NCI-H82 (cell line): ENCODE measurements around the gene DDX21.
"Not testable (repeated sequence)": the region's sequence is repeated elsewhere in the genome, so short reads cannot be mapped to it uniquely, and the experiment has no call there.

ENCODE experiments used
- DNase-seq: peaks from one replicate; lab custom pipeline; 2025; lab: John Stamatoyannopoulos, UW

The DDX21 gene

GRCh38 chr10:68955832-68956532 is at the start of gene DDX21:
DDX21 (plus strand) TSS chr10:68956170; CDS start chr10:68956226, 56 bp downstream.
- peak; percentile 93 for DNase-seq

GRCh38 chr10:68924593-68924992 is 31.4 kb upstream of the DDX21 start:
- DNase-seq: no peak

- no peak for DNase-seq
Measured at GRCh38 chr10:68925489-68925888, 30.5 kb upstream of the DDX21 start.

GRCh38 chr10:68929157-68929556 is 26.8 kb upstream of the DDX21 start:
- DNase-seq: not testable (repeated sequence)

GRCh38 chr10:68929888-68930287 is 26.1 kb upstream of the DDX21 start:
- DNase-seq: not testable (repeated sequence)

GRCh38 chr10:68932860-68933259 is 23.1 kb upstream of the DDX21 start:
- DNase-seq: not testable (repeated sequence)

- no peak for DNase-seq
Measured at GRCh38 chr10:68934994-68935393, 21.0 kb upstream of the DDX21 start.

GRCh38 chr10:68938117-68938516 is 17.9 kb upstream of the DDX21 start:
- no peak for DNase-seq

GRCh38 chr10:68938884-68939283 is 17.1 kb upstream of the DDX21 start:
- DNase-seq: no peak

- DNase-seq: not testable (repeated sequence)
Measured at GRCh38 chr10:68940917-68941316, 15.1 kb upstream of the DDX21 start.

- no peak for DNase-seq
Measured at GRCh38 chr10:68950598-68950997, 5.4 kb upstream of the DDX21 start.

- no peak for DNase-seq
Measured at GRCh38 chr10:68954904-68955303, 1.1 kb upstream of the DDX21 start.

- DNase-seq: peak; percentile 61
Measured at GRCh38 chr10:68955355-68955831, 577 bp upstream of the DDX21 start.

- peak; percentile 19 for DNase-seq
Measured at GRCh38 chr10:68957284-68957615, 1.3 kb downstream of the DDX21 start.

- DNase-seq: no peak
Measured at GRCh38 chr10:68957654-68958053, 1.7 kb downstream of the DDX21 start.

- DNase-seq: no peak
Measured at GRCh38 chr10:68959695-68960527, 3.9 kb downstream of the DDX21 start.

- DNase-seq: no peak
Measured at GRCh38 chr10:68963151-68963550, 7.2 kb downstream of the DDX21 start.

- no peak for DNase-seq
Measured at GRCh38 chr10:68973975-68974374, 18.0 kb downstream of the DDX21 start.

- not testable (repeated sequence) for DNase-seq
Measured at GRCh38 chr10:68975936-68976473, 20.0 kb downstream of the DDX21 start.

- DNase-seq: not testable (repeated sequence)
Measured at GRCh38 chr10:68979738-68980137, 23.8 kb downstream of the DDX21 start.

GRCh38 chr10:68981074-68981473 is 25.1 kb downstream of the DDX21 start:
- peak; percentile 6 for DNase-seq

GRCh38 chr10:68982389-68982788 is 26.4 kb downstream of the DDX21 start:
- DNase-seq: no peak

- DNase-seq: no peak
Measured at GRCh38 chr10:68987611-68988010, 31.6 kb downstream of the DDX21 start.
